Activated T-cell treated with anti-CD3 and anti-CD28 coated beads, Interleukin-2, amount 50 U/mL, for 24 hours (primary cell): ENCODE data around the gene GRID1.
"Not testable (repeated sequence)": the region's sequence is repeated elsewhere in the genome, so short reads cannot be mapped to it uniquely, and the experiment has no call there.

Source experiments
- DNase-seq: peaks from one replicate; pipeline ENCODE4 v3.0.0-alpha.2; 2020
- H3K27ac Mint-ChIP-seq: 2 replicates; pipeline ENCODE4 v1.8.0; 2020; ENCODE audit warnings: mild to moderate bottlenecking, mixed read lengths
- H3K27me3 Mint-ChIP-seq: 2 replicates; pipeline ENCODE4 v1.8.0; 2020; ENCODE audit warnings: mixed read lengths
- H3K36me3 Mint-ChIP-seq: 2 replicates; pipeline ENCODE4 v1.8.0; 2020; ENCODE audit warnings: low read depth, mixed read lengths
- H3K4me1 Mint-ChIP-seq: 2 replicates; pipeline ENCODE4 v1.8.0; 2020; ENCODE audit warnings: low read depth, mixed read lengths
- H3K4me3 Mint-ChIP-seq: 2 replicates; pipeline ENCODE4 v1.8.0; 2020; ENCODE audit warnings: mild to moderate bottlenecking, moderate library complexity, mixed read lengths
- H3K9me3 Mint-ChIP-seq: 2 replicates; pipeline ENCODE4 v1.8.0; 2020; ENCODE audit warnings: mixed read lengths

Gene GRID1

DNA sequence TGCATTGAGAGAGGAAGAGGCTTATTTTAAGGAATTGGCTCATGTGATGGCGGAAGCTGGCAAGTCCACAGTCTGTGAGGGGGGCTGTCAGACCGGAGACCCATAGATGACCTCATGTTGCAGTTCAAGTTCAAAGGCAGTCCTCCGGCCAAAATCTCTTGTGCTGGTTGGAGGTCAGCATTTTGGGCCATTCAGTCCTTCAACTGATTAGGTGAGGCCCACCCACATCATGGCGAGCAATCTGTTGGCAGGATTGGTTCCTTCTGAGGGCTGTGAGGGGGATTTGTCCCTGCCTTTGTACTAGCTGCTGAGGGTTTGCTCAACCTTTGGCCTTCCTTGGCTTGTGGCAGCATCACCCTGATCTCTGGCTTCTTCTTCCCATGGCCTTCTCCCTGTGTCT is 290.1 kb downstream of the GRID1 start:
- H3K4me3 Mint-ChIP-seq, H3K4me1 Mint-ChIP-seq, H3K9me3 Mint-ChIP-seq, H3K27ac Mint-ChIP-seq, H3K36me3 Mint-ChIP-seq, DNase-seq: not testable (repeated sequence)
- peaks cover 15% of the 10 kb centered on the region for H3K27me3 Mint-ChIP-seq

DNA sequence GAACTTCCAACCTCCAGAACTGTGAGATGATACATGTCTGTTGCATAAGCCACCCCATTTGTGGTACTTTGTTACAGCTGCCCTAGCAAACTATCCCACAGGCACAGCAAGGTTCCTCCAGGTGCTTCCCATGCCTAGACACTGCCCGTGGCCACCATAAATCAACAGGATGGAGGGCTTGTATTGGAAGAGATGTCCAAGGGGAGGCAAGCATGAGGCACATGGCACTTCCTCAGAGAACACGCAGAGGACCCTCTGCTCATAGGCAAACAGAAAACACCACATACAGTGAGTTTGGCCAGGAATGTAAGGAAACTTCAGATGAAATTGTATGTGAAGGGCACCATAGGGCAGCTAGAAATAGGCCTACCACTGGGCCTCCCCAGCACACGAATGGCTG is 291.1 kb downstream of the GRID1 start:
- no peaks in the 10 kb centered on the region for H3K9me3 Mint-ChIP-seq
- no peak overlapping the region for H3K4me3 Mint-ChIP-seq
- no peaks in the 10 kb centered on the region for H3K36me3 Mint-ChIP-seq
- H3K27ac Mint-ChIP-seq: no peak overlapping the region
- DNase-seq: no peak
- H3K4me1 Mint-ChIP-seq: no peaks in the 10 kb centered on the region
- H3K27me3 Mint-ChIP-seq: peaks cover 15% of the 10 kb centered on the region

DNA sequence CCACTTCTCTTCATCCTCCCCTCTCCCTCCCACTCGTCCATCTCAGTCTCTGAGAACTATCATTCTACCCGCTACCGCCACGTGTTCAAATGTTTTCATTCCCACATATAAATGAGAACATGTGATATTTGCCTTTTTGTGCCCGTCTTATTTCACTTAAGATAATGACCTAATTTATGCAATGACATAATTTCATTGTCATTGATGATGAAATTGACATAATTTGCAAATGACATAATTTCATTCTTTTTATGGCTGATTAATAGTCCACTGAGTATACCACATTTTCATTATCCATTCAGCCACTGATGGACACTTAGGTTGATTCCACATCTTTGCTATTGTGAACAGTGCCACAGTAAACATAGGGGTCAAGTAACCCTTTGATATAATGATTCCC is 292.3 kb downstream of the GRID1 start:
- DNase-seq: no peak
- Mint-ChIP-seq H3K4me1 (no peaks in the 10 kb centered on the region), H3K27me3 (peaks cover 12% of the 10 kb centered on the region), H3K36me3 (no peaks in the 10 kb centered on the region), H3K9me3 (no peaks in the 10 kb centered on the region), H3K27ac (no peak overlapping the region), H3K4me3 (no peak overlapping the region)

DNA sequence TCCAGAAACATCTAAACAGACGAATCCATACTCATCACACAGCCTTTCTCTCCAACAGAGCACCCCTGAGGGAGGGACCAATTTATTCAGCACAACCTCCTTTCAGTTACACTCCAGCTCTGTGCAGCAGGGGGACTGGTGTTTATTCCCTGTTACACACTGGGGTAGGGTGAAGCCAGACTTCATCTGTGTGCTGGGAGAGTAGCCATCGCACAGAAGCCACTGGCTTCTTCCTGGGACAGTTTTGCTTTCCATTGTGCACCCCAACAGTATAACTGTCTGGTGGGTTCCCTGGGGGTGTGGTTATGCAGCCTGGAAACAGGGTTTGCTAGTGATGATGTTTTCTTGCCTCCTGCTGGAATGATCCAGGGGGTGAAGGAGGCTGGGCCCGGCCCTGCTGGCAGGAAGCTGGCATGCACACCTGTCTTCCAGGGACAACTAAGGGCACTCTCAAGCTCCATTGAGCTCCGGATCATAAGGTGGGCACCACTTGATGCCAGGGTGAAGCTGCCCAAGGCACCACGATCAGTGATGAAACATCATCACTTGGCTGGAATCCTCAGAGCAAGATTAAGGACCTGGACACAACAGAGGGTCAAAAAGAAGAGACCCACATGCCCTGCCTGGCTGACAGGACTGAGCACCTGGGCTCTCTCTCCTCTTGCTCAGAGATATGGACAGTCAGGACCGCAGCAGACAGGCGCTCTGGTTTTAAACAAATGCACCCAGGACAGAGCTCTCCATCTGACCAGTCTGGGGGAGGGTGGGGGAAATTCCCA is 293.2 kb downstream of the GRID1 start:
- no peak overlapping the region for H3K4me3 Mint-ChIP-seq
- no peak overlapping the region for H3K27ac Mint-ChIP-seq
- no peaks in the 10 kb centered on the region for H3K4me1 Mint-ChIP-seq
- no peak for DNase-seq
- no peaks in the 10 kb centered on the region for H3K36me3 Mint-ChIP-seq
- H3K9me3 Mint-ChIP-seq: no peaks in the 10 kb centered on the region
- peaks cover 13% of the 10 kb centered on the region for H3K27me3 Mint-ChIP-seq

GRCh38 chr10:86072413-86072812 is 294.2 kb downstream of the GRID1 start:
- Mint-ChIP-seq H3K27ac (no peak overlapping the region), H3K9me3 (no peaks in the 10 kb centered on the region), H3K4me3 (no peak overlapping the region), H3K4me1 (no peaks in the 10 kb centered on the region), H3K27me3 (peaks cover 8% of the 10 kb centered on the region), H3K36me3 (no peaks in the 10 kb centered on the region)
- DNase-seq: no peak

GRCh38 chr10:86071758-86072157 is 294.8 kb downstream of the GRID1 start:
- no peak for DNase-seq
- peaks cover 4% of the 10 kb centered on the region for H3K27me3 Mint-ChIP-seq
- no peaks in the 10 kb centered on the region for H3K4me1 Mint-ChIP-seq
- H3K27ac Mint-ChIP-seq: no peak overlapping the region
- H3K4me3 Mint-ChIP-seq: no peak overlapping the region
- H3K36me3 Mint-ChIP-seq: no peaks in the 10 kb centered on the region
- H3K9me3 Mint-ChIP-seq: no peaks in the 10 kb centered on the region

- DNase-seq: no peak
- Mint-ChIP-seq H3K4me1 (no peaks in the 10 kb centered on the region), H3K9me3 (no peaks in the 10 kb centered on the region), H3K4me3 (no peak overlapping the region), H3K27me3 (peaks cover 2% of the 10 kb centered on the region), H3K36me3 (no peaks in the 10 kb centered on the region), H3K27ac (no peak overlapping the region)
These were observed 295.4 kb downstream of the GRID1 start for GRCh38 chr10:86071145-86071544.

- H3K27ac Mint-ChIP-seq: no peak overlapping the region
- no peaks in the 10 kb centered on the region for H3K9me3 Mint-ChIP-seq
- H3K4me3 Mint-ChIP-seq: no peak overlapping the region
- no peaks in the 10 kb centered on the region for H3K36me3 Mint-ChIP-seq
- no peaks in the 10 kb centered on the region for H3K4me1 Mint-ChIP-seq
- no peak for DNase-seq
- peaks cover 3% of the 10 kb centered on the region for H3K27me3 Mint-ChIP-seq
These were observed 296.3 kb downstream of the GRID1 start for GRCh38 chr10:86070278-86070677.

GRCh38 chr10:86068231-86069054 is 298.2 kb downstream of the GRID1 start:
- Mint-ChIP-seq H3K36me3 (no peaks in the 10 kb centered on the region), H3K9me3 (no peaks in the 10 kb centered on the region), H3K27me3 (peaks cover 10% of the 10 kb centered on the region), H3K4me1 (no peaks in the 10 kb centered on the region), H3K4me3 (no peak overlapping the region), H3K27ac (no peak overlapping the region)
- DNase-seq: no peak

DNA sequence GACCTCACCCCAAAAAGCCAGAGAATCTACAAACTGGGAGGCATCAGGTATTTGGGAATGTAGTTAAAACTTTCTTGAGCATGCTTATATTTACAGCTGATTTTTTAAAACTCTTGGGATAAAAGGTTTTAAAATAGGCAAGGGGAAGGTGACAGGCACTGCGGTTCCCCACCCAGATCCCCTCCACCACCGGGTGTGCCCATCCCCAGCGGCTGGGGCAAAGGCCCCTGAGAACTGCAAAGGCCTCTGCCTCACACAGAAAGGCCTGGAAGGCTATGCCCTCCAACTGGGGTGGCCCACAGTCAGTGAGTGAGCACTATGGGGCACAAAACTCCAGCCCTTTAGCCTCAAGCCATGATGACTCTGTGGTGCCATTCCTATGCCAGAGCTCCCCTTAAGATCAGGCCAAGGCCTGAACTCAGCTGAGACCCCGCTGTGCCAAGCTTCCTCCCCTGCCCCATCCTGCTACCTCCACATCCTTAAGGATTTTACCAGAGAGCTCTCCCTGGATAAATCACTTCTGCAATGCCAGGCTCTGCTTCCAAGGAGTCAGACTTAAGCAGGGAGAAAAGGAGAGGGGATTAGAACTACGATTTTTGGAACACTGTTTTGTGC is 299.1 kb downstream of the GRID1 start:
- H3K4me1 Mint-ChIP-seq: no peaks in the 10 kb centered on the region
- DNase-seq: no peak
- H3K9me3 Mint-ChIP-seq: no peaks in the 10 kb centered on the region
- no peak overlapping the region for H3K4me3 Mint-ChIP-seq
- no peaks in the 10 kb centered on the region for H3K36me3 Mint-ChIP-seq
- H3K27me3 Mint-ChIP-seq: peaks cover 10% of the 10 kb centered on the region
- H3K27ac Mint-ChIP-seq: no peak overlapping the region

DNA sequence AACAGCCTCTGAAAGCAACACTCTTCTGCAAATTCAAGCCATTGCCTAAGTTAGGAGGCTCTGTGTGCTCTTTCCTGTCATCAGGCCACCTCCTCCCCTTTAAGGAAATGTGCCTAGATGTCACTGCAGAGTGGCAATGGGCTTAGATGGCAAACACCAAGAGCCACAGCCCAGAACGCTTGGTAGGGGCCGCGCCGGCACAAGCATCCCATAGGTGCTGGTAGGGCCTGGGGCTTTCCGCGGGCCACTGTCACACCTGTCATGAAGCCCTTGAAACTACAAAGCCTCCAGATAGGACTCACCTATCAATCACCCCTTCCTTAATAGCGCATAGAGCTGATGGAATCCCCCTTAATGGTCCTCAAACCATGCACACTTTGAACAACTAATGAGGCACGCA is 299.9 kb downstream of the GRID1 start:
- Mint-ChIP-seq H3K4me1 (no peaks in the 10 kb centered on the region), H3K27me3 (peaks cover 10% of the 10 kb centered on the region), H3K36me3 (no peaks in the 10 kb centered on the region), H3K9me3 (no peaks in the 10 kb centered on the region), H3K4me3 (no peak overlapping the region), H3K27ac (no peak overlapping the region)
- no peak for DNase-seq

DNA sequence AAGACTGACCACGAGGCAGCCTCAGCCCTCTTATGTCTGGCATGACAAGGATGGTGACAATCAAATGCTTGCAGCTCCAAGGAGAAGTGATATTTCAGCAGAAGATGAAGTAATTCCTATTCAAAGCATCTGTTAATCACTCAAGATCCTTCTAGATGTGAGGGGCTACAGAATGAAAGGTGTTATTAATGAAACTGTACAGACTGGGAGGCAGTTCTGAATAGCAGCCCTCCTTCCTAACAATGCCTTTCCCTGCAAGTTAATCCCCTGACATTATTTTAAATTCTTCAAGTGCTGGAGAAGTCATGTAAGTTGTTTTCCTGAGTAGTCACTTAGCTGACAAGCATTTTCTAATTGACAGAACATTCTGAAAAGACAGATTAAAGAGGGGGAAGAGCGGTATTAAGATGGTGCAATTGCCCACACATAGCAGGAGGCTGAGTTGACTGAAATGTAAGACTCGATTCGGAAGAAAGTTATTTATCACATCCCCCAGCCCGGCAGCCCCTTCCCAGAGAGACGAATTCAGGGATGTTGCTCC is 300.8 kb downstream of the GRID1 start:
- H3K27me3 Mint-ChIP-seq: peaks cover 14% of the 10 kb centered on the region
- DNase-seq: no peak
- no peaks in the 10 kb centered on the region for H3K36me3 Mint-ChIP-seq
- no peaks in the 10 kb centered on the region for H3K4me1 Mint-ChIP-seq
- H3K4me3 Mint-ChIP-seq: no peak overlapping the region
- H3K27ac Mint-ChIP-seq: no peak overlapping the region
- H3K9me3 Mint-ChIP-seq: no peaks in the 10 kb centered on the region

DNA sequence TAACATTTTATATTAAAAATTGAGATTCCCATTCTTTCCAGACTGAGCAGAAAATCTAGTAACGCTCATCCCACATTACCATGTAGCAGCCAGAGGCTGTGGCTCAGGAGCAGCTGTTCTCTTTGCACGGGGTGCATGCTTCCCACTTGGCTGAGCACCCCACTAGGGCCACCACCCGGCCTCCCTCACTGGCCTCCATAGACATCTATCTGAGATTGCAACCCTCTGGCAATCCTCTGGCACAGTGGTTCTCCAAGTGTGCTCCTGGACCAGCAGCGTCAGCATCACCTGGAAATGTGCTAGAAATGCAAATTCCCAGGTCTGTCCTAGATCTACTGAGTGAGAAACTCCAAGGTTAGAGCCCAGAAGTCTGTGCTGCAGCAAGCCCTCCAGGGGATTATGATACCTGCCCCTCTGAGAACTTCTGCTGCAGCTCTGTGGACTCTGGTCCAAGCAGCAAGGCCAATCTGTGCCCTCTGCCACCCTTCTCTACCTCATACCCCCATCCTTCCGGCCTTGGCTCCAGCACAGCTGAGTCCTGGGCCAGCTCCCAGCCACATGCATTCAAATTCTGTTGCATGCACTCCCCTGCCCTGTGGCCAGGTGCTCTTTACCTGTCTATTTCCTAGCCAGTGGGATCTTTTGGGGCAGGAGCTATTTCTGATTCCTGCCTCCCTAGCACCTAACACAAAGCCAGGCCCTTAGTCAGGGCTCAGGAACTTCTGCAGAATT is 301.5 kb downstream of the GRID1 start:
- Mint-ChIP-seq H3K27me3 (peaks cover 15% of the 10 kb centered on the region), H3K36me3 (no peaks in the 10 kb centered on the region), H3K27ac (no peak overlapping the region), H3K4me3 (no peak overlapping the region), H3K9me3 (no peaks in the 10 kb centered on the region), H3K4me1 (no peaks in the 10 kb centered on the region)
- no peak for DNase-seq

DNA sequence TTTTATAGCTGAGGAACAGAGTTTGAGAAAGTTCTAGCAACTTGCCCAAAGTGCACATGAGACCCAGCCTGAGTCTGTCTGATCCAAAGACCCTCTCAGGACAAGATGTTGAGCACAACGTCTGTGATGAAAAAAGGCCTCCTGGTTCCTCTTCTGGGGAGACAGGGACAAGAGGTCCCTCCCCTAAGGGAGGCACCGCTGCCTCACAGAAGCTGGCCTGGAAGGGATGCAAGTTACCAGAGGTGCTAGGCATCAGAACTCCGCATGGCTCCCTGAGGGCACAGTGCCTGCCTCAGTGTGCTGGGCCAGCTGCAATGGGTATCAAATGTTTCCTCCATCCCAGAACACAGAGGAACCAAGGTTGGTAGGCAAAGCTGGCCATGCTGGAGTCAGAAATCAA is 302.4 kb downstream of the GRID1 start:
- no peaks in the 10 kb centered on the region for H3K4me1 Mint-ChIP-seq
- no peak overlapping the region for H3K27ac Mint-ChIP-seq

More for the DNA sequence above, 302.4 kb downstream of the GRID1 start:
- Mint-ChIP-seq H3K4me3 (no peak overlapping the region), H3K27me3 (peaks cover 15% of the 10 kb centered on the region), H3K36me3 (no peaks in the 10 kb centered on the region), H3K9me3 (no peaks in the 10 kb centered on the region)
- DNase-seq: no peak
